ENCODE data around the gene WNT1. TPM values are rescaled to one million over a fixed set of nuclear protein-coding genes. Genes with fewer than 3 reads are reported as not detected.

Gene WNT1
- total RNA-seq, 2 experiments from 2014 or later: 0.87 to 1.2 TPM

GRCh38 chr12:48947727-48948126 lies 30.4 kb upstream of the WNT1 start:
- no peak for DNase-seq
- no peaks in the 10 kb centered on the region for H3K27me3 Mint-ChIP-seq
- H3K9me3 Mint-ChIP-seq (ENCODE audit: low read depth): no peaks in the 10 kb centered on the region
- H3K4me1 Mint-ChIP-seq: peaks cover 11% of the 10 kb centered on the region
- no peak for ATAC-seq
- H3K36me3 Mint-ChIP-seq: peaks cover 8% of the 10 kb centered on the region
- no peak overlapping the region for H3K27ac Mint-ChIP-seq
- H3K4me3 Mint-ChIP-seq: no peak overlapping the region
- CTCF ChIA-PET: interaction anchor here (0.7 to 1.8 kb wide), 4 partner anchors 12 to 95 kb away, joined by 3 to 6 read pairs (median 4); no protein-coding TSS in a partner anchor

DNA sequence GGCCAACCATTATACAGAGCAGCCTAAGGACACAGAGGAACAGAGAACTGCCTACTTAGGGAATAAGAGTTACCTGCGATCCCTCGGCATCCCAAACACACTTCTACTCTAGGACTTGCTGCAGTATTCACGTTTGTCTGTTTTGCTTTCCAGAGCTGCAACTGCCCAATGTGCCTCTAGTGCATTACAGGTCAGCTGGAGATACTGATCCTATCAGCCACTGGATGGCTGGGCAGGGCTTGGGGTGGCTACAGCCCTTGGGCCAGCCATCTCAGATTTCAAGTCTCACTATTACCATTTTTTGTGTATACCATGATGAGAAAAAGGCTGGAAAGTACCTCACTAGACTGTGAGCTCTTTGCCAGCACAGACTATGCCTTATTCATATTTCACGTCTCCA lies 25.4 kb upstream of the WNT1 start:
- Mint-ChIP-seq H3K36me3 (peaks cover 20% of the 10 kb centered on the region), H3K27ac (no peak overlapping the region), H3K9me3 (ENCODE audit: low read depth) (no peaks in the 10 kb centered on the region), H3K4me3 (no peak overlapping the region), H3K4me1 (peaks cover 26% of the 10 kb centered on the region), H3K27me3 (no peaks in the 10 kb centered on the region)
- CTCF ChIA-PET: interaction anchor here (0.9 to 39.1 kb wide), 7 partner anchors 9 to 61 kb away, joined by 3 to 921 read pairs (median 3); partner anchors contain the start of genes DDN and WNT1
- ATAC-seq (no peak), DNase-seq (no peak)

- DNase-seq (no peak), ATAC-seq (no peak)
- CTCF ChIA-PET: interaction anchor here (1.2 to 39.1 kb wide), 3 partner anchors 14 to 37 kb away, joined by 3 to 921 read pairs (median 3); partner anchors contain the start of genes DDN and WNT1
- Mint-ChIP-seq H3K4me3 (no peak overlapping the region), H3K27me3 (peaks cover 5% of the 10 kb centered on the region), H3K9me3 (ENCODE audit: low read depth) (no peaks in the 10 kb centered on the region), H3K36me3 (peaks cover 16% of the 10 kb centered on the region), H3K27ac (no peak overlapping the region), H3K4me1 (peaks cover 28% of the 10 kb centered on the region)
These were observed 24.1 kb upstream of the WNT1 start for GRCh38 chr12:48954061-48954460.

DNA sequence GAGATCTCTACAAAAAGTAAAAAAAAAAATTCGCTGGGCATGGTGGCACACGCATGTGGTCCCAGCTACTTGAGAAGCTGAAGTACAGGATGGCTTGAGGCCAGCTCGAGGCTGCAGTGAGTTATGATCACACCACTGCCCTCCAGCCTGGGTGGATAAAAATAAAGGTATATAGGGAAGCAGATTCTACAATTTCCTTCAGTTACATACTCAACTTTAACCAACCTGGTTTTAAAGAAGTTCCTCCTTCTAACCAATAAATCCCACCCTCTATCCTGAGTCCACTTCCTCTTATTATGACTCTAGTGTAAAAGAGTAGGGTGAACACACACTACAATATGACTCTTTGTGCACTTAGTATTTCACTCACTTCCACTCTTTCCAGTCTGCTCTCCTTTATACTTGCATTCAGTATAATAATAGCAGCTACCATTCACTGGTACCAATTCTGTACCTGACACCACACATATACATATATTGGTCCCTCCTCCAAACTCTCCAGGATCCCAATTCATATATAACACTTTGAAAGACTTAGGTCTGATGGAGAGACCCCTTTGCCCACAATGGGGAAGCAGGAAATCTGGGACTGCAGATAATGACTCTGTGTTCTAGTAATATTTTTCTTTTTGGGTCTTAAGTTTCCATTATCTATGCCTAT lies 23.2 kb upstream of the WNT1 start:
- Mint-ChIP-seq H3K27me3 (peaks cover 9% of the 10 kb centered on the region), H3K4me3 (no peak overlapping the region), H3K4me1 (peaks cover 28% of the 10 kb centered on the region), H3K36me3 (peaks cover 16% of the 10 kb centered on the region), H3K9me3 (ENCODE audit: low read depth) (no peaks in the 10 kb centered on the region), H3K27ac (no peak overlapping the region)
- no peak for ATAC-seq
- CTCF ChIA-PET: interaction anchor here (3.3 to 39.1 kb wide), 2 partner anchors 36 to 102 kb away, joined by 30 to 921 read pairs; partner anchors contain the start of genes DDN, DDX23 and WNT1
- DNase-seq: no peak

- H3K36me3 Mint-ChIP-seq: peaks cover 16% of the 10 kb centered on the region
- peak overlapping the region; percentile 94 for H3K4me3 Mint-ChIP-seq
- DNase-seq (no peak), ATAC-seq (no peak)
- H3K27me3 Mint-ChIP-seq: peaks cover 18% of the 10 kb centered on the region
- CTCF ChIA-PET: interaction anchor here (1.0 to 39.1 kb wide), 13 partner anchors 12 to 142 kb away, joined by 3 to 921 read pairs (median 8); partner anchors contain the start of genes DDN, DDX23, FKBP11 and WNT1
- peaks cover 28% of the 10 kb centered on the region for H3K4me1 Mint-ChIP-seq
- no peaks in the 10 kb centered on the region for H3K9me3 Mint-ChIP-seq (ENCODE audit: low read depth)
- H3K27ac Mint-ChIP-seq: peak overlapping the region; percentile 55
These were observed 21.6 kb upstream of the WNT1 start for GRCh38 chr12:48956279-48957140.

DNA sequence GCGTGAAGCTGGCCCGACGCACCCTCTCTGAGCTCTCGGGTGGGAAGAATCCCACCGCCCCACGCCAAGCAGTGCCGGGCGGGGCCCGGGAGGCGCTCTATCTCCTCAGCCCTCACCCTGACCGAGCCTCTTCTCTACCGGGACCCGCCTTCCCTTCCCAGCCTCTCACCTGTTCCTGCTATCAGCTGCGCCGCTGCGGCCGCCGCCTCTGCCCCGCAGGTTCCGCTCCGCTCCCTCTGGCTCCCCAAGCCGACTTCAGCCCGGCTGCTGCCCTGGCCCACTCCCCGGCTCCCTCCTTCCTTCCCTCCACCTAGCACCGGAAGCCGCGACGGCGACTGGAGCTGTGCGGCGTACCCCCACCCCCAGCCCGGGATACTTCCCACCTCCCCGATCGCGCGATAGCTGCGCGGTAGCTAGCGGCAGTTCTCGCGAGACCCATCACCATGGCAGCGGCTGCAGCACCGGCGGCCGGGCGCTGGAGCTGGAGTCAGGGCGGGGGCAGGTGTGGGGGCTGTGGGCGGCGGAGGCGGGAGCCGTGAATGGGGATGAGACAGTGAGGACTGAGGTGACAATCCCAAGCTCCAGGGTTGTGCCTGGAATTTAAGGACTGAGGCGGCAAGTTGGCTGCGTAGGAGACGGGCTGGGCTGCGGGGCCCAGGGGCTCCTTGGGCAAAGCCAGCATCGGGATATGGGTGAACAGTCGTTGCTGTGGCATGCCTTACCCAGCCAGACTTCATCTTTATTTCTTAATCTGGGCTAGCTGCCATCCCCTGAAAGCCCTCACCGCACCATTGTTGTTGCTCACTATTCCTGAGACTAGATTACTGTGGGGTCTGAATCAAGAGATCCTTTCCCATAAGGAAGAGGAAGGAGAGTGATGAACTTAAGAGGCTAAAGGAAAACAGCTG lies 20.7 kb upstream of the WNT1 start, which contains the start of gene ARF3:
Gene ARF3, minus strand, starts transcription at position 347 of the 908 bp plus-strand sequence. CDS start 16,392 bp downstream, outside the sequence.
- Mint-ChIP-seq H3K4me3 (peak within 1 kb of the TSS; percentile 94), H3K27me3 (peaks cover 20% of the 10 kb centered on the region), H3K4me1 (peaks cover 26% of the 10 kb centered on the region), H3K36me3 (peaks cover 13% of the 10 kb centered on the region), H3K9me3 (ENCODE audit: low read depth) (no peaks in the 10 kb centered on the region), H3K27ac (peak within 1 kb of the TSS; percentile 82)
- ATAC-seq: peak; percentile 97
- CTCF ChIA-PET: interaction anchor here (0.7 to 39.1 kb wide), 16 partner anchors 12 to 275 kb away, joined by 3 to 921 read pairs (median 6); partner anchors contain the start of genes DDN, DDX23, FKBP11 and KANSL2
- peak; percentile 95 for DNase-seq

DNA sequence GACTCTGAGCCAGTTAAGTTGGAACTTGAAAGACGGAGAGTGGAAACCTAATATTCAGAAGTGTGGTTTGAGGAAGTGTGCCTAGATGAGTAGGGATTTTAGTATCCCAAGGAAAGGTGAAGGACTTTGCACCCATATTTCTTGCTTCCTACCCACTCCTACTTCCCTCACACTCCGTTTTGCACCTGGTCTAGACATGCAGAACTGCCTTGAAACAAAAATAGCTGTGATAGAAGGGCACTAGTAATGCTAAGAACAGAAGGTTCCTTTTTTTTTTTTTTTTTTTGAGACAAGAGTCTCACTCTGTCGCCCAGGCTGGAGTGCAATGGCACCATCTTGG lies 20.1 kb upstream of the WNT1 start:
- H3K36me3 Mint-ChIP-seq: peaks cover 11% of the 10 kb centered on the region
- peak overlapping the region; percentile 94 for H3K4me3 Mint-ChIP-seq
- no peak for DNase-seq
- no peaks in the 10 kb centered on the region for H3K9me3 Mint-ChIP-seq (ENCODE audit: low read depth)
- H3K4me1 Mint-ChIP-seq: peaks cover 25% of the 10 kb centered on the region
- CTCF ChIA-PET: interaction anchor here (0.8 to 39.1 kb wide), 12 partner anchors 11 to 276 kb away, joined by 3 to 921 read pairs (median 6); partner anchors contain the start of genes DDN, DDX23, KANSL2 and RND1
- H3K27ac Mint-ChIP-seq: no peak overlapping the region
- peaks cover 20% of the 10 kb centered on the region for H3K27me3 Mint-ChIP-seq
- ATAC-seq: no peak

DNA sequence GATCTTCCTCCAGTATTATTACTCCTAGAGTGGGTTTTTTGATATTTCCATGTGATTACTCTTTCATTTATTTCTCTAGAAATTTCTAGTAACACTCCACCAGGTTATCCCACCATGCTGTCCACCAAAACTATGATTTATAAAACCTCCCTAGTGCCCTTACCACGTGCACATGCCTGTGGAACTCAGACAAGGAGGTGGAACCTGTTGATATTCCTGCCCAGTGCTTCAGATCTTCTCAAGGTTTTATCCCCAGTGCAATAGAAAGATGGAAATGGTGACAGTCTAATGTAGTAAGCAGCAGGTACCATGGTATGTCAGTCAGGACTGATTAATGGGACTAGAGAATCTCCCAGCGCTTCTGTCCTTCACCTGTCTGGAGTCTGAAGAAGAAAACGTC lies 17.3 kb upstream of the WNT1 start:
- no peak for ATAC-seq
- Mint-ChIP-seq H3K27me3 (peaks cover 25% of the 10 kb centered on the region), H3K4me1 (peaks cover 14% of the 10 kb centered on the region), H3K27ac (no peak overlapping the region), H3K4me3 (no peak overlapping the region), H3K9me3 (ENCODE audit: low read depth) (no peaks in the 10 kb centered on the region), H3K36me3 (peaks cover 4% of the 10 kb centered on the region)
- DNase-seq: no peak
- CTCF ChIA-PET: interaction anchor here (39.1 kb wide), 1 partner anchor 30 kb away, joined by 921 read pairs; the partner anchor contains the start of genes DDN and WNT1

DNA sequence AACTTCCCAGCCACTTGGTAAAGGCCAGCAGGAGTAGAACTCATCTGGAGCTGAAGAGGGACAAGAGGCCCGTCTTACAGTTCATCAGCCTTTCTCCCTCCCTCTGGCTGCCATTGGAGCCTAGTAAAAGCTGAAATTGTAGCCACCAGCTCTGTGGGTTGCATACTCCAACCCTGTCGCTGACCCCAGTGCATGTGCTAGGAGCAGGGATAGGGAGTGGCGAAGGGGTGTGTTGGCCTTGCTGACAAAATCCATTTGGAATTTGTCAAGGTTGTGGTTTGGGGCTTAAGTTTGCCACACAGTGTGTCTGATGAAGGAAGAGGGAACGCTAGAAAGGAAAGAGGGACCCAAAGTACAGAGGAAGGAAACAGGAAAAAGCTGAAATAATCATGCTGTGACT lies 16.8 kb upstream of the WNT1 start:
- H3K27me3 Mint-ChIP-seq: peaks cover 27% of the 10 kb centered on the region

GRCh38 chr12:48961801-48962200 lies 16.3 kb upstream of the WNT1 start:
- Mint-ChIP-seq H3K36me3 (no peaks in the 10 kb centered on the region), H3K4me3 (no peak overlapping the region), H3K27me3 (peaks cover 27% of the 10 kb centered on the region), H3K9me3 (ENCODE audit: low read depth) (no peaks in the 10 kb centered on the region), H3K4me1 (peaks cover 7% of the 10 kb centered on the region), H3K27ac (no peak overlapping the region)
- DNase-seq: no peak
- CTCF ChIA-PET: interaction anchor here (1.2 to 39.1 kb wide), 3 partner anchors 9 to 29 kb away, joined by 3 to 921 read pairs (median 5); partner anchors contain the start of genes DDN and WNT1
- ATAC-seq: no peak

More for the DNA sequence above, 16.8 kb upstream of the WNT1 start:
- Mint-ChIP-seq H3K27ac (no peak overlapping the region), H3K36me3 (no peaks in the 10 kb centered on the region), H3K4me3 (no peak overlapping the region), H3K4me1 (peaks cover 9% of the 10 kb centered on the region), H3K9me3 (ENCODE audit: low read depth) (no peaks in the 10 kb centered on the region)
- ATAC-seq (no peak), DNase-seq (no peak)
- CTCF ChIA-PET: interaction anchor here (1.2 to 39.1 kb wide), 3 partner anchors 9 to 30 kb away, joined by 3 to 921 read pairs (median 5); partner anchors contain the start of genes DDN and WNT1

DNA sequence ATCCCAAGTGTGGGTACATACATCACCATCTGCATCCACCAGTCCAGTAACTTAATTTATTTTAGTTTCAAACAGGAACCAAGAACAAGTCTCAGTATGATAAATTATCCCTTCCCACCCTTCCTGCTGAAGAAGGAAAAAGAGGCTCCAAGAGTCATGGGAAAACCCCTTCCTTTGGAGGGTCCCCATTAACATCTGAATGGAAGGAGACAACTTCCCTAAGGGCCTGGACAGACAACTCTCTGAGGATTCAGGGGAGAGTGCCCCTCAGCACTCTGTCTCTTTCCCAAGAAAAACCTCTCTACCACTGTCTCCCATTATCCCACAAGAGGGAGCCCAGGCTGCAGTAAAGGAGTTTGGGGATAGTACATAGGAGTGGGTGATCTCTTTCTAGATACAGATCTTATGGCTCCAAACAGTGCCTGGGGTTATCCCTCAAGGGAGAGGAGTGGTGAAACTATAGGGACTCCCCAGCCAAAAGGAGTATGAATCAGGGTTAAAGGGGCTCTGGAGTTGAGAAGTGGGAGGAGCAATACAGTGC lies 12.8 kb upstream of the WNT1 start:
- CTCF ChIA-PET: interaction anchor here (39.1 kb wide), 1 partner anchor 26 kb away, joined by 921 read pairs; the partner anchor contains the start of genes DDN and WNT1
- DNase-seq (no peak), ATAC-seq (no peak)
- no peaks in the 10 kb centered on the region for H3K36me3 Mint-ChIP-seq
- H3K27me3 Mint-ChIP-seq: peaks cover 44% of the 10 kb centered on the region
- no peak overlapping the region for H3K27ac Mint-ChIP-seq
- H3K4me1 Mint-ChIP-seq: peaks cover 8% of the 10 kb centered on the region
- H3K9me3 Mint-ChIP-seq (ENCODE audit: low read depth): no peaks in the 10 kb centered on the region
- no peak overlapping the region for H3K4me3 Mint-ChIP-seq

Measured in activated CD8-positive, alpha-beta memory T cell treated with anti-CD3 and anti-CD28 coated beads, Interleukin-2, amount 10 ng/mL, durations not matched to agents 7 days and 5 days (primary cell).